Stimulated activated CD8-positive, alpha-beta memory T cell treated with anti-CD3 and anti-CD28 coated beads, Interleukin-7, amount 100 ng/mL, for 24 hours (primary cell): ENCODE data around the gene LEMD1.
"Not testable (repeated sequence)": the region's sequence is repeated elsewhere in the genome, so short reads cannot be mapped to it uniquely, and the experiment has no call there.

ENCODE experiments used
- DNase-seq: peaks from one replicate; pipeline ENCODE4 v3.0.0-alpha.2; 2020; ENCODE audit warnings: low read depth

LEMD1 gene

DNA sequence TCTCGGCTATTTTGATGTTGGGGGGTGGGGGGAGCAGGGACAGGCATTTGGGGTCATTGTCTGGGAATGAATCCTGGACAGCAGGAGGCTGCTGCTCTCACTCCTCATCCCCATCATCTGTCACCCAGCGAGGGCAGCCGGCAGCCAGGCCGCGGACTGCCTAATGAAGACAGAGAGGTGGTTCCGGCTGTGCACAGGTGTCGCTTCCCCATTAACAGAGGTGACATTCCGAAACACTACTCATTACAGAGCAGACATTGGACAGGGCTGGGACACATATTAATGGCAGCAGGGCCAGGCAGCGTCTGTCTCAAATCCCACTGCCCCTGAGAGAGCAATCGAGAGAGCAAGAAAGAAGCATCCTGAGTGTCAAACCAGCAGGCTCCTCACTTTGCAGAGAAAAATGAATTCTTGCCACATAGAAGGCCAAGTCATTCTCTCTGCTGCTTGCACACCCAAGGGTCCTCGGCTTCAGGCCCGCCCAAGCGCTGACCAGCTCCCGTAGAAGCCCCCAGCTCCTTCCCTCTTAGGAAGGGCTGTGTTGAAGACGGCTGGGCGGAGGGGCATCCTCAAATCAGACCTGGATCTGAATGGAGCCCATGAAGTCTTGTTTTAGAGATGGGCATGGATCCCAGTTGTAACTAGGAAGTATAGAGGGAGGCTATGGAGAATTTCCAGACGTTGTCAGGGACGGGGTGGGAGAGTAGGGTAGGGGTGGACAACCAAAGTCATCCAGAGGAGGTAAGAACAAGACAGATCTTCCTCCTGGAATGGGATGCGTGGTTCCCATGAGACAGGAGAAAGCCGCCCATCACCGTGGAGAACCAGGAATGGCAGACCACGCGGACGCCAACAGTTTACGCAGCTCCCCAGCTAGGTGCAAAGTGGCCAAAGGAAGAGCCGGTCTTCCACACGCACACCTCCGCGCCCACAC lies 8.2 kb upstream of the LEMD1 start:
- DNase-seq = no peak

DNA sequence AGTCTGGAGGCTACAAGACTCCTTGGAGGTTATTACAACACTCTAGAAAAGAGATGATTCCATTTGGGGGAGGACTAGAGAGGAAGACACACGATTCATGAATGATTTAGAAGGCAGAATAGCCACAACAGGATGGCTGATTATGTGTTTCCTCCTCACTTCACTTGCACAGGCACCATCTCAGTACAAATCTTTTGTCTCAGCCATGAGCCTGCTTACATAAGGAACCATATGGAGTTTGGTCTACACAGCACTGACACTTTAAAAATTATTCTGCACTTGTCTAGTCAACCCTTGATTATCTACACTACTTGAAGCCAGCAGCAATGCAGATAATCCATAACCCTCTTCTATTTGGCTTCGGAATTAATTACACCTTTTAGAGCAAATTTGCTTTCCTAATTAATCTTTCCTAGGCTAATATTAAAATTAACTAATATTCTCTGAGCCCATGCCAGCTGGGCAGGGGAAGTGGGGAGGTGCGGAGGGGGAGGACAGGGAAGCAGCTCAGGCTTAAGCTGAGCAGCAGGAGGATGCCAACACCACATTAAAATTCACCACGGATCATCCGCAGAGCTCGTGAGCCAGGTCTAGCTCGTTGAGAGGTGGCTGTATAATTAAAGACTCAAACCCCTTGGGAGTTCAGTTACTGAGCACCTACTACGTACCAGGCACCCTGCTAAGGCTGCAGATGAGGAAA lies 3.2 kb upstream of the LEMD1 start:
- DNase-seq = no peak

DNA sequence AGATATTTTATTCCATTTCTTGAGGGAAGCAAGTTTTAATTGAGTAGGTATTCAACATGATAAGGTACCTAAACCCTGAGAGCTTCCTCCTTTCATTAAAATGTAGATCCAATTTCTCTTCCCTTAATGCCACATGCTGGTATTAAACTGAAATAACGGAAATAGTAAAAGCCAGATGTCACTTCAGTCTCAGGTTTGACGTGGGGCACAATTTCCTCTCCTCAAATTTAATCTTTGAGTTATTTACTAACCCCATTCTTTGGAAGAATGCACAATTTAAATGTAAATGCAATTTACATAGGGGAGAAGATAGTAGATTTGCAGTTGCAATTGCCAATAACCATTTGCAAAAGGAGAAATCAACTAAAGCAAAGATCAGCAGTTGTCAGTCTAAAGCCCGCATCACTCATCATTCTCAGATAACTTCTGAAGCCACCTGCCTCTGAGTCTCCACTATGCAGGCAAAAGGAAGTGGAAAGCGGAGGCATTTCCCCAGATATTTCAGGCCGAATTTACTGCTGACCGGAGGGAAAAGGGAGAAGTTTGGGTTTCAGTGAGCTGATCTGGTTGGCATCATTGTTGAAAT lies 2.1 kb upstream of the LEMD1 start:
- no peak for DNase-seq

DNA sequence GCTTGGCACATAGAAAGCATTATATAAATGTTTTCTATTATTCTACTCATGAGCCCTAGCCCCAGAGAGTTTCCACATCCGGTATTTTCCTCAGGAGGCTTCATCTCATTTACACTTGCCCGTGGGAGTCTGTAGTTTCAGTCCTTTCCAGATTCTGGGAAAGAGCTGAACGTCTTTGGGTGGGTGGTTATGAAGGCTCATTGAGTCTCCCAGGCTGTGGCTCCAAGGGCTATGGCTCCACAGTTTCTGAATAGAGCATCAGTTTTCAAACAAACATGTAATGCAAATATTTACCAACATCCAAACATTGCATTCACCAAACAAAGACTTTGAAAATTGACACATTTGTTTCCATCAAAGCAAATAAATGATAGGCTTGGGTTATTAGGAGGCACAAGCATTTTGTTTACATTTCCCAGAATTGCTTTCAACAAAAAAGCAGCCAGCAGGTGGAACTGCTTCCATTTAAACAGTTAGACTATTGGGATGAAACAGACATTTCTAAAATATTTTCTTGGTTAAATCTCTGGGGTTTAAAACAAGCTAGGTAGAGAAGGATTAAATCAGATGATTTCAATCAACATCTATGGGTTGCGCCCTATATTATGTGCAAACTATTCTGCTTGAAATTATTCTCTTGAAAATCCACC lies 1.3 kb upstream of the LEMD1 start:
- no peak for DNase-seq

DNA sequence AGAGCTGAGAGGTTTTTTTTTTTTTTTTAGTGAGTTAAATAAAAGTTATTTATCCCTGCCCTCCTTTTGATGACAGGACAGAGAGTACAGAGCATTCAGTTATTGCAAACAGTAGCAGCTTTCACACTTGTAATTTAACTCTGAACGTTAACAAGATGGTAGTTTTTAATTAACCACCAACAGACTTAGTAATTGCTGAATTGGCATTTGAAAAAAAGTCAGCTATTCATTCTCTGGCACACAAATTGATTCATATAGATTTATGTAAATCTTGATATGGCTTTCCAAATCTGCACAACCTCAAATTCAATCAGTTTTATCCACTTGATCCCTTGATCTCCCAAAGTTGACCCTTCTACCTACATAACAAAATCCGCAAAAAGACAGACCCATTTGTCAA lies 918 bp downstream of the LEMD1 start:
- DNase-seq = no peak

DNA sequence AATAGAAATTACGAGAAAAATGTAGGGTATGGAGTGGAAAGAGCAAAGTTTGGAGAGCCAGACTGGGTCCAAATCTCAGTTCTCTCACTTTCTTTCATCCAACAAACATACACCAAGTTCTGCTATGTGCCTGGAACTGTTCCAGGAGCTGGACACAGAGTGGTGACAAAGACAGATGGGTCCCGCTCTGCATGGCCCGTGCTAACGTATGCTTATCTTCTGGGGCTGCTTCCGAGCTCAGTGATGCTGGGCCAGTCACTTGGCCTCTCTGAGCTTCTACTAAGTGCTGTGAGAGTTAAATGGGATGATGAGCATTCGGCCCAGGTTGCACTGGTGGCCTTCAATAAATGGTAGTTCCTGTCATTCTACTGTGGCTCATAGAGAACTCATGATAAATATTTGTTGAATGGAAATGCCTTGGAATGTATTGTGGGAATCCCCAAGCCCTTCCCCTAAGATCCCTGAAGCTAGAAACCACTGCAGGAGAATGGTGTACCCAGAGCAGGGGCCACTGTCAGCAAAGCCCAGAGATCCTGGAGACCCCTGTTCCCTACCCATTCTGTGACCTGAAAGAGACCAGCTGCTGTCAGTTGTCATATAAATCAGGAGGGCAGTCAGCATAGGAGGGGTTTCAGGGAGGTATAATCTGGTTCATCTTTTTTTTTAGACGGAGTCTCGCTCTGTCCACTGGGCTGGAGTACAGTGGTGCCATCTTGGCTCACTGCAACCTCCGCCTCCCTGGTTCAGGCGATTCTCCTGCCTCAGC lies 3.8 kb downstream of the LEMD1 start:
- DNase-seq = no peak

DNA sequence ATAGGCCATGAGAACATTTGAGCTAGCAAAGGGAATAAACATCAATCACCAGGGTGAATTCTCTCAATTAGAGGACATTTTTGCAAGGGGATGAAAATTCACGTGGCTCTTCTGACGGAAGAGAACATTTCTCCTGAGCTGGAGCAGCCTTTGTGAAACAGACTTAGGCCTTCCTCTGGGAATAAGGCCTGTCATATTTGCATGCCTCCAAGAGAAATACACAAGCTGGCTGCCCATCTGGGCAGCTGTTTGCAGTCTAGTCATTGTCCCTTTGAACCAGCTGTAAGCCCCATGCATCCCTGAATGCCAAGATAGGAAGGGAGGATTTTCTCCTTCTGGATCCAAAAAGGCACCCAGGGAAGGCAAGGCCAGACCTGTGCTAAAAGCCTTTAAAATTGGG lies 5.5 kb downstream of the LEMD1 start:
- no peak for DNase-seq

DNA sequence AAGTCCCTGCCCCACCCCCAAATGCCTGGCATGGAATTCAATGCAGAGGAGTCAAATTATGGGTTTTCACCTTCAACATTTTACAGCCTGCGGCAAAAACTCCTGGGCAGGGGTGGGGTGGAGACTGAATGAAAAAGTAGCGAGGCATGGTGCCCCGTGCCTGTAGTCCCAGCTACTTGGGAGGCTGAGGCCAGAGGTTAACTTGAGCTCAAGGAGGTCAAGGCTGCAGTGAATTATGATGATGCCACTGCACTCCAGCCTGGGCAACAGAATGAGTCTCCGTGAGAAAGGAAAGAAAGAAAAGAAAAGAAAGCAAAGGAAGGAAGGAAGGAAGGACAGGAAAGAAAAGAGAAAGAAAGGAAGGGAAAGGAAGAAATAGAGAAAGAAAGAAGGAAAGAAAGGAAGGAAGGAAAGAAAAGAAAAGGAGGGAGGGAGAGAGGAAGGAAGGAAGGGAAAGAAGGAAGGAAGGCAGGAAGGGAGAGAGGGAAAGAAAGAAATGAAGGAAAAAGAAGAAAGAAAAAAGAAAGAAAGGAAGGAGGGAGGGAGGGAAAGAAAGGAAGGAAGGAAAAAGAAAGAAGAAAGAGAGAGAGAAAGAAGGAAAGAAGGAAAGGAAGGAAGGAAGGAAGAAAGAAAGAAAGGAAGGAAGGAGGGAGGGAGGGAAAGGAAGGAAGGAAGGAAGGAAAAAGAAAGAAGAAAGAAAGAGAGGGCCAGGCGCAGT lies 11.1 kb downstream of the LEMD1 start:
- DNase-seq = no peak

DNA sequence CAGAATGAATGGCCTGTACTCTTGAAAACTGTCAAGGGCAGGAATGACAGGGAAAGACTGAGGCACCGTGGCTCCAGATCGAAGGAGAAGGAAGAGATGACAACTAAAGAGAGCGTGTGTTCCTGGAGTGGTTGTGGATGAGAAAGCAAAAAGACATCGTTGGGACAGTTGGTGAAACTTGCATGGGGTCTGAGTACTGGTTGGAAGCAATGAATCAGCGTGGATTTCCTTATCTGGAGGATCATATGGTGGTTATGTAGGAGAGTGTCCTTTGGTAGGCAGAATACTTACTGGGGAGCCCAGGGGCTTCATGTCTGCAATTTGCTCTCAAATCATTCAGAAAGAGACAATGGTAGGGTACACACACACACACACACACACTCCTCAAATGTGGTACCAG lies 13.9 kb downstream of the LEMD1 start:
- DNase-seq = no peak

DNA sequence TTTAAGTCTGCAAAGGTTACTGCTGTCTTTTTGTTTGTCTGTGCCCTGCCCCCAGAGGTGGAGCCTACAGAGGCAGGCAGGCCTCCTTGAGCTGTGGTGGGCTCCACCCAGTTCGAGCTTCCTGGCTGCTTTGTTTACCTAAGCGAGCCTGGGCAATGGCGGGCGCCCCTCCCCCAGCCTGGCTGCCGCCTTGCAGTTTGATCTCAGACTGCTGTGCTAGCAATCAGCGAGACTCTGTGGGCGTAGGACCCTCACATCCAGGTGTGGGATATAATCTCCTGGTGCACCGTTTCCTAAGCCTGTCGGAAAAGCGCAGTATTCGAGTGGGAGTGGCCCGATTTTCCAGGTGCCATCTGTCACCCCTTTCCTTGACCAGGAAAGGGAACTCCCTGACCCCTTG lies 15.6 kb downstream of the LEMD1 start:
- not testable (repeated sequence) for DNase-seq

DNA sequence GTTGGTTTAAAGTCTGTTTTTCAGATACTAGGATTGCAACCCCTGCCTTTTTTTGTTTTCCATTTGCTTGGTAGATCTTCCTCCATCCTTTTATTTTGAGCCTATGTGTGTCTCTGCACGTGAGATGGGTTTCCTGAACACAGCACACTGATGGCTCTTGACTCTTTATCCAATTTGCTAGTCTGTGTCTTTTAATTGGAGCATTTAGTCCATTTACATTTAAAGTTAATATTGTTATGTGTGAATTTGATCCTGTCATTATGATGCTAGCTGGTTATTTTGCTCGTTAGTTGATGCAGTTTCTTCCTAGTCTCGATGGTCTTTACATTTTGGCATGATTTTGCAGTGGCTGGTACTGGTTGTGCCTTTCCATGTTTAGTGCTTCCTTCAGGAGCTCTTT lies 17.4 kb downstream of the LEMD1 start:
- DNase-seq = not testable (repeated sequence)

DNA sequence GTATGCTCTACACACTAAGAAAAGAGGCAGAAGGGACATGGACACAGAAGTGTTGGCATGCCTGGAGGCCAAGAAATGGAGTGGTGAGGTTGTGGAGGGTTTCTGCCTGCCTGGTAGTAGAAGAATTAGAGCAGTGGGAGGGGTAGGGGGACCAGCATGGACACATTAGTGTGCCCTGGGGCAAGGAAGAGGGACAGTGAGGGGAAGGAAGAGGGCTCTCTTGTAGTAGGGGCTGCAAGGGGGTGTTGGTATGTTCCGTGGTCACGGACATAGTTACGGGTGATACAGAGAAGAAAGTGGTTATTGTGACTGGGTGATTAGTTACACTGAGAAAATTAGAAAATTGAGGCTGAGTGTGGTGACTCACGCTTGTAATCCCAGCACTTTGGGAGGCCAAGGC lies 23.3 kb downstream of the LEMD1 start:
- no peak for DNase-seq

DNA sequence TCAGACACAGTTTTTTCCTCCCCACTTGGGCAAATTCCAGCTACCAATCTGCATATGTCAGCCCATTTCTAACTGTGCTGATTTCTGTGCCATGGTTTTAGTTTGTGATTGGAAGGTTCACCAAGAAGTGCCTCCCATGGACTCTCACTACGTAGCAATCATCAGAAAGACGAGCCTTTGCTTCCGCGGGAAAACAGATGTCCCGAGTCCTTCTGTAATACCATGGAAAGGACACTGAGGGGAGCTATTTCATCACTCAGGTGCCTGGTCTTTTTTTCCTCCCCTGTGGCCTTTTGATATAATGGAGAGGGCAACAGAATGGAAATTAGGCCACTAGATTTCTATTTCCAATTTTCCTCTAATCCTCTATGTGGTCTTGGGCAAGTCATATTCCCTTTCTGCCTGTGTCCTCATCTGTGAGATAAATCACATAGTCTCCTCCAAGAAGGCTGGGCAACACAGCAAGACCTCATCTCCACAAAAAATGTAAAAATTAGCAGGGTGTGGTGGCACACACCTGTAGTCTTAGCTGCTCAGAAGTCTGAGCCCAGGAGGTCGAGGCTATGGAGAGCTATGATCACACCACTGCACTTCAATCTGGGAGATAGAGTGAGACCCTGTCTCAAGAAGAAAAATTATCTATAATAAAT lies 24.8 kb downstream of the LEMD1 start:
- DNase-seq = no peak

DNA sequence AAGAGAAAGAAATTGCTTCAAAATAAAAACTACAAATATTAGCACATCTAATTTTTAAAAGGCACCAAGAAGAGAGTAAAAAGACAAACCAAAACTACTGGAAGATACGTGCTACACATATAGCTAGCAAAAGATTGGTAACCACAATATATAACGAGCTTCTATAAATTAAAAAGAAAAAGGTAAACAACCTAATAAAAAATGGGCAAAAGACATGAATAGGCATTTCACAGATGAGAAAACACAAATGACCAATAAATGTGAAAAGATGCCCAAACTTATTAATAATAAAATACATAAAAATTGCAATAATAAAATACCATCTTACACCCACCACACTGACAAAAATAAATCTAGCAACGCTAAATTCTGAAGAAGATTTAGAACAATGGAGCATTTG lies 26.2 kb downstream of the LEMD1 start:
- DNase-seq = no peak

DNA sequence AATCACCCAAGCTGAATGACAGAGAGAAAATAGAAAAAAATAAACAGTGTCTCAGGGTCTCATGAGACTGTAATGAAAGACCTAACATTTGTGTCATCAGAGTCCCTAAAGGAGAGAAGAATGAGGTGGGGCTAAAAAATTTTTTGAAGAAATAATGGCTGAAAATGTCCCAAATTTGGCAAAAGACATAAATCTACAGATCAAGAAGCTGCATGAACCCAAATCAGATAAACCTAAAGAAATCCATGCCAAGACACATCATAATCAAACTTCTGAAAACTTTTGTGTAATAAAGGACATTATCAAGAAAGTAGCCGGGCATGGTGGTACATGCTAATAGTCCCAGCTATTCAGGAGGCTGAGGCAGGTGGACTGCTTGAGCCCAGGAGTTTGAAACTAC lies 29.2 kb downstream of the LEMD1 start:
- no peak for DNase-seq

DNA sequence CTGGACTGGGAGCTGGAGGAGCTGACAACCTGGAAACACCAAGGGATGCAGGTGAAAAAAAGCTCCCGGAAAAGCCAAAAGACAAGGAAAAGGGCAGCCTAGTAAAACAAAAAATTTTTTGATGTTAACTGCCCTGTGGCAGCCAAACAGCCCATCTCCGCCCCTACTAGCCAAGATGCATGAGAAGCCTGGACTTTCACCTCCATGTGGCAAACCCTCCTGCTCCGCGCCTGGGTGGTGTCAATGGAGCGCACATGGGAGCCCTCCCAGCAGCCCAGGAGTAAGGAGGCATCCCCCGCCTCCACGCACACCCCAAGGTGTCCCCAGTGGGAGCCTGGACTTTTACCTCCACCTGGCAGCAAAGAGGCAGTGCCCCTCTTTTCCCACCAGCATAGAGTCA lies 30.5 kb downstream of the LEMD1 start:
- DNase-seq = no peak

DNA sequence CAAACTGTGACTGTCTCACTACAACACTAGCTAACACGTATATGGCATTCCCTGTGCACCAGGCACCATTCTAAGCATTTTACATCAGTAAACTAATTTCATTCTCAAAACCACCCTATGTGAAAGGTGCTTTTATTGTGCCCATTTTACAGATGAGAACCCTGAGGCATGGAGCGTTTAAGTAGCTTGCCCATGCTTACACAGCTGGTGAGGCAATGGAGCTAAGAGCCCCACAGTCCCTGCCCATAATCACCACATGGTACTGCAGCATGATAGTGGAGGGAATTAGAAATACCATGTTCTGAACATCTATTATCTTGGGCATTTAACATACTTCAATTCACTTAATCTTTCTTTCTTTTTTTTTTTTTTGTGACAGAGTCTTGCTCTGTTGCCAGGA lies 34.0 kb downstream of the LEMD1 start:
- no peak for DNase-seq

DNA sequence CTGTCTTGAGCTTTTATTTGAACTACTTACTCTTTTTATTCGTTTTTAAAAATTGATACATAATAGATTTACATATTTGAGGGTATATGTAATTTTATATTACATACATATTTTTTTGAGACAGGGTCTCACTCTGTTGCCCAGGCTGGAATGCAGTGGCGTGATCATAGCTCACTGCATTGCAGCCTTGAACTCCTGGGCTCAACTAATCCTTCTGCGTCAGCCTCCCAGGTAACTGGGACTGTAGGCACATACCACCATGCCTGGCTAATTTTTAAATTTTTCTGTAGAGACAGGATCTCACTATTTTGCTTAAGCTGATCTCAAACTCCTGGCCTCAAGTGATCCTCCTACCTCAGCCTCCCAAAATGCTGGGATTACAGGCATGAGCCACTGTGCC lies 38.9 kb downstream of the LEMD1 start:
- DNase-seq = not testable (repeated sequence)

DNA sequence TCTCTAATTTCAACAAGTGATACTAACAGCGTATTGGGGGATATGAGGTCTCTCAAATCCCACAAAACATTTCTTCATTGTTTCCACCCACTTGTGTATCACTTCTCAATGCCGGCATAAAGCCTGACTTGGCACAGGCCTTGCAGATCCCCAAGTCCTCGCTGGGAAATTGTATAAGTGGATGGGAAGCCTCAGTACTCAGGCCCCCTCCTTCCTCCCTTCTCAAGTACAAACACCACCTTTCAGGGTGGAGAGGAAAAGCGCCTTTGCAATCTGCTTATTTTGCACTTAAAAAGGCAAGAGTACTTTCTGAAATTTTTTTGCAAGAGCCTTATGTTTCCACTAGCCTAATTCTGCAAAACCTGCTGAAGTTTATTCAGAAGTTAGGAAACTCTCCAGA lies 39.3 kb downstream of the LEMD1 start:
- no peak for DNase-seq

DNA sequence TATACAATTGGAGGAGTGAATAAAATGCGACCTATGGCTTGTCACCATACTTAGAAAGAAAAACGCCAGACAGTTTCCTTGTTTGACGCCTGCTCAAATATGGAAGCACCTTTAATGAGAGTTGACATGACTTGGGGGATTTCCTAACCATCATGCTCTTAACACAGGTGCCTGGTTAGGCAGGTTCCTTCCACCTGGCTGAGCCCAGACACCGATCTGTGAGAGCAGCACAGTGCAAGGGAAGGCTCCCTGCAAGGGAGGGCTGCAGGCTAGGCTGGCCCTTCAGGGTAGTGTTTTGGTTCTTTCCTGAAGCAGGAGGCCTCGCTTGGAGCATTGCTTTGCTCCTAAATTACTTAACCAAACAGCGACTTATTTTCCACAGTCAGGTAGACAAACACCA lies 40.6 kb downstream of the LEMD1 start:
- no peak for DNase-seq

DNA sequence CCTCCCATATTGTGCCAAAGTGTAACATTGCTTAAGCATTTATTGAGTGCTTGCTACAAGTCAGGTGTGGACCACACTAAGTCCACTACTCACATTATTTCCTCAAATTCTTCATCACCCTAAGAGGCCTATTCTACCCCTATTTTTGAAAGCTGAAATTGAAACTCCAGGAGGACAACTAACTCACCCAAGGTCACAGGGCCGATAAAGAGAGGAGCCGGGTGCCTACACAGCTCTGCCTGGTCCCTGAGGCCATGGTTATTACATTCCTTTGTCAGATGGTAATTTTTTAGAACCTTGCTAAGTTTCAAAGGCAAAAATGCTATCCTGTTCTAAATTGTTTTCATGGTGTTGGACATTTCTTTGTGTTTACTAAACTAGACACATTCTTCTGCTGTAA lies 41.0 kb downstream of the LEMD1 start:
- no peak for DNase-seq
